NCI-H524 (cell line): Measurements from ENCODE around the gene MRTFA.
"Not testable (repeated sequence)": the region's sequence is repeated elsewhere in the genome, so short reads cannot be mapped to it uniquely, and the experiment has no call there.

Experiments
- DNase-seq, 2 experiments: peaks; one replicate each; lab custom pipeline; 2025; lab: John Stamatoyannopoulos, UW

The MRTFA gene

DNA sequence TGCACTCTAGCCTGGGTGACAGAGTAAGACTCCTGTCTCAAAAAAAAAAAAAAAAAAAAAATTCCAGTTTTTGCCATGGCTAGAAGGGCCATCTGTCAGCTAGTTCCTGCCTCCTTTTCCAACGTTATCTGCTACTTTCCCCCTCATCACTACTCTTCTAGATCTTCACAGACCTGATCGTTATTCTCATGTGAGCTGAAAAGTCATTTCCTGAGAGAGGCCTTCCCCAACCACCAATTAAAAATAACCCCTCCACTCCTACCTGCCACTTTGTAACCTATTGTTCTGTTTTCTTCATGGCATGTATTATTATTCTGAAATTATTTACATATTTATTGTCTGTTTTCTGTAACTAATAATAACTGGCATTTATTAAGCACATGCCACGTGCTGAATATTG is 241.9 kb downstream of the MRTFA start:
- DNase-seq = peak in 1 of 2 experiments; percentile 17

DNA sequence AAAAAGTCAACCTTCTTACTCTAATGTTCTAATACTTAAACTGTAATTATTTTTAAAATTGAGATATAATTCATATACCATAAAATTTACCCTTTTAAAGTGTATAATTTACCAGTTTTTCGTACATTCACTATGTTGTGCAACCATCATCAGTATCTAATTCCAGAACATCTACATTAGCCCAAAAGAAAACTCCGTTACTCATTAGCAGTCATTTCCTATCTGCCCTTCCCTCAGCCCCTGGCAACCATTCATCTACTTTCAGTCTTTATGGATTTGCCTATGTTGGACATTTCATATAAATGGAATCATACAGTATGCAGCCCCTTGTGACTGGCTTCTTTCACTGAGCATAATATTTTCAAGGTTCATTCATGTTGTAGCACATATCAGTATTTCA is 243.9 kb downstream of the MRTFA start:
- DNase-seq = no peak

DNA sequence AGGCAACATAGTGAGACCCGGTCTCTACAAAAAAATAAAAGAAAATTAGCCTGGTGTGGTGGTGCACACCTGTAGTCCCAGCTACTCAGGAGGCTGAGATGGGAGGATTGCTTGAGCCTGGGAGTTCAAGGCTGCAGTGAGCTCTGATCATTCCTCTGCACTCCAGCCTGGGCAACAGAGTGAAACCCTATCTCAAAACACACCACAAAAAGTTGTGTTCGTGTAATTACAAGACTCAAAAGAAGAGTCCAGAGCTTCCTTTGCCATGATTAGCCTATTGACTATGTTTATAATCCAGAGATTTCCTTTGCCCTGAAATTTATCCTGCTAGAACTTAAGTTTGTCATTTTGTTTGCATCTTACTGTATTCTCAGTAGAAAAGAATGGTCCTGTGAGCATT is 245.1 kb downstream of the MRTFA start:
- DNase-seq = no peak

GRCh38 chr22:40388231-40388630 is 248.3 kb downstream of the MRTFA start:
- DNase-seq = no peak

DNA sequence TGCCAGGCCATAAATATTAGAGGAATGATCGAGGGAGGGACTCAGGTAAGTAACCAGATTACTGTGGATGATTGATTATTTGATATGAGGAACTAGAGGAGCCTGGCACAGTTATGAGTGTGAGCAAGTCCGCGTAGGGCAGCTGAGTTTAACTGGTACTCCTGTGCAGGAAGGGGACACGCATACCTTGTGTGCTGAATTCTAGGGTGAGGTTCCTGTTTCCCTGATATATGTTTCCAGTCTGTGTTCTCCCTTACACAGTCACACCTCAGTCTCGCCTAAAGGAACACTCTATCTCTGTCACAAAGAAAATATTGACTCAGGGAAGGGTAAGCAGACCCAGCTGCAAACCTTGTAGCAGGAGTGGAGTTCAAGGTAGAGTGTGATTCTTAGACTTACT is 248.8 kb downstream of the MRTFA start:
- no peak for DNase-seq

- no peak for DNase-seq
Measured at GRCh38 chr22:40385036-40385782, 251.3 kb downstream of the MRTFA start.

DNA sequence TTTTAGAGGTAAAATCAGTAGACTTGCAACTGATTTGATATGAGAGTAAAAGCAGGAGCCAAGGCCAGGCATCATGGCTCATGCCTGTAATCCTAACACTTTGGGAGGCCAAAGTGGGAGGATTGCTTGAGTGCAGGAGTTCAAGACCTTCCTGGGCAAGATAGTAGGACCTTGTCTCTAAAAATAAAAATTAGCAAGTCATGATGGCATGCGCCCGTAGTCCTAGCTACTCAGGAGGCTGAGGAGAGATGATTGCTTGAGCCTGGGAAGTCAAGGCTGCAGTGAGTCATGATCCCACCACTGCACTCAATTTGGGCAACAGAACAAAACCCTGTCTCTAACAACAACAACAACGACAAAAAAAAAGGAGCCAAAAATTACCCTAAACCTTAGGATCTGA is 252.6 kb downstream of the MRTFA start:
- DNase-seq = no peak

DNA sequence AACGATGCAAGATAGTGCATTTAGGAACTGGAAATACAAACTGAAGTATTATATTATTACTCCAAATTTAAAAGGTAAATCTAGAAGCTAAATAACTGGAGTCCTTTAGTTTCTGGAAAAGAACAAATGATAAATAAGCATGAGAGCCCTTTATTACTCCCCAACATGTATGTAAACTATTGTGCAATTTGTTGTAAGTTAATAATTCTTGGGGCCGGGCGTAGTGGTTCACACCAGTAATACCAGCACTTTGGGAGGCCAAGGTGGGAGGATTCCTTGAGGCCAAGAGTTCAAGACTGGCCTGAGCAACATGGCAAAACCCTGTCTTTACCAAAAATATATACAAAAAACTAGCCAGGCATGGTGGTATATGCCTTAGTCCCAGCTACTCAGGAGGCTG is 255.1 kb downstream of the MRTFA start:
- DNase-seq = no peak

- not testable (repeated sequence) for DNase-seq
Measured at GRCh38 chr22:40378448-40378847, 258.1 kb downstream of the MRTFA start.

DNA sequence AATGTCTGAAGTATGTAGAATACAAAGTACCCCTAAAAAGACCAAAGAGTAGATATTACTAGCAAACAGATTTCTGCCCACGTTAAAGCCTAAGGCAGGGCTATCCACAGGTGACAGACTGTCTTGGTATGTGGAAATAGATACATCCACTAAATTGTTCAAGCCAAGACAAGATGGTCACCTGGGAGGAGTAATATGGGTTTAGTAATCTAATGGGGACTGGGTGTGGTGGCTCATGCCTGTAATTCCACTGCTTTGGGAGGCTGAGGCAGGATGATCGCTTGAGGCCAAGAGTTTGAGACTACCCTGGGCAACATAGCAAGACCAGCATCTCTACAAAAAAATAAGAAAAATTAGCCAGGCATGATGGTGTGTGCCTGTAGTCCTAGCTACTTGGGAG is 258.6 kb downstream of the MRTFA start:
- no peak for DNase-seq

- no peak for DNase-seq
Measured at GRCh38 chr22:40376149-40376548, 260.4 kb downstream of the MRTFA start.

GRCh38 chr22:40374567-40374966 is 262.0 kb downstream of the MRTFA start:
- no peak for DNase-seq

DNA sequence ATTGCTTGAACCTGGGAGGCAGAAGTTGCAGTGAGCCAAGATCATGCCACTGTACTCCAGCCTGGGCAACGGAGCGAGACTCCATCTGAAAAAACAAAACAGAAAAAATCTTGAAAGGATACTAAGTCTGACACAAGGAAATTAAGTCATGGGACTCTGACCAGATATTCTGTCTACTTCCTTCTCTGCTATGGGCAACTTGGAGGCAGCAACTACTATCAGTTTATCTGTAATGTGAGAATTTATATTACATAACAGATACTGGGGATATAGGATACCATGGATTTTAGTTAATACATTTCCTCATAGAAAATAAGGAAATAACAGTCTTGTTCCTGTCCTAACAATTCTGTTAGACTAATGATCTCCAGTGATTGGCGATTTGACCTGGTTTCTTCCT is 267.7 kb downstream of the MRTFA start:
- DNase-seq = no peak

DNA sequence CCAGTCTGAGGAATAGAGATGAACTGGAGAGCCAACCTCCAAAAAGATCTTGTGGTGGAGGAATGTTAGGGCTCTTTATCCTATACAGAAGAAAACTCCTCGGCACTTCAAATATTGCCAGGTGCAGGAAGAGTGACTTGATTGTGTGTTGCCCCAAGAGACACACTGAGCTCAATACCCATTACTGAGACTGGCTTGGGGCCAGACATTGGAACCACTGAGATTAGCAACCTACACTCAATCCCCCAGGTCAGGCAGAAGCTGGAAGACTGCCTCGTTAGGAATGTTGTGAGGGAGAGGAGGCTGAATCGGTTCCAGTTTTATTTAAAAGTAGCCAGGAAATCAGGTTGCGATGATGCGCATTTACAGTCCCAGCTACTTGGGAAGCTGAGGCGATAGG is 268.5 kb downstream of the MRTFA start:
- DNase-seq = no peak

GRCh38 chr22:40367342-40367741 is 269.2 kb downstream of the MRTFA start:
- no peak for DNase-seq

GRCh38 chr22:40366068-40366467 is 270.5 kb downstream of the MRTFA start:
- DNase-seq = no peak

GRCh38 chr22:40364431-40364830 is 272.1 kb downstream of the MRTFA start:
- DNase-seq = no peak

- no peak for DNase-seq
Measured at GRCh38 chr22:40363059-40363458, 273.5 kb downstream of the MRTFA start.

- no peak for DNase-seq
Measured at GRCh38 chr22:40361100-40361499, 275.4 kb downstream of the MRTFA start.
